ENCODE measurements around the gene UNC13B. TPM values are rescaled to one million over a fixed set of nuclear protein-coding genes. Genes with fewer than 3 reads are reported as not detected.
"Not testable (repeated sequence)": the region's sequence is repeated elsewhere in the genome, so short reads cannot be mapped to it uniquely, and the experiment has no call there.

The UNC13B gene
- total RNA-seq, 1 experiment from 2014 or later, result 17.6 TPM

GRCh38 chr9:35237311-35237710 is 75.5 kb downstream of the UNC13B start:
- Histone ChIP-seq H3K27me3 (ENCODE audit: insufficient read depth, low read length) (no peaks in the 10 kb centered on the region), H3K4me1 (ENCODE audit: control insufficient read depth in 1 of 2, insufficient read depth in 2 of 2, low read length in 2 of 2) (no peaks in the 10 kb centered on the region), H3K36me3 (ENCODE audit: control insufficient read depth in 1 of 2, insufficient read depth in 2 of 2, low read length in 2 of 2) (no peaks in the 10 kb centered on the region), H3K4me3 (replicated peaks in 1 of 2; ENCODE audit: low read depth in 1 of 2, low read length in 2 of 2) (no peak overlapping the region), H3K4me2 (ENCODE audit: low read length) (no peak overlapping the region), H3K79me2 (ENCODE audit: insufficient read depth, low read length) (no peaks in the 10 kb centered on the region), H2AFZ (ENCODE audit: low read depth, low read length, poor library complexity, severe bottlenecking) (no peak overlapping the region), H3K9ac (ENCODE audit: low read length) (no peak overlapping the region), H3K9me2 (ENCODE audit: insufficient read depth) (no peaks in the 10 kb centered on the region), H4K20me1 (ENCODE audit: insufficient read depth) (no peaks in the 10 kb centered on the region), H3K9me3 (ENCODE audit: control insufficient read depth in 1 of 2, insufficient read depth in 1 of 2, low read depth in 1 of 2, low read length in 2 of 2) (no peaks in the 10 kb centered on the region), H3K27ac (ENCODE audit: low read depth, low read length) (no peak overlapping the region)
- DNase-seq (ENCODE audit: low read depth, low spot score), result no peak
- intact Hi-C loops (cut with micrococcal nuclease), result no loop called here
- ChIA-PET POLR2A (no interaction called here), CTCF (no interaction called here), RAD21 (ENCODE audit: low non-redundant PET in 1 of 2, low total read pairs in 2 of 2, uncharacterized antibody in 2 of 2, unreplicated experiment in 2 of 2) (no interaction called here)
- BruUV-seq (replicated peaks), result no TSS peak
- TF ChIP-seq CEBPB (IDR thresholded peaks at IDR 0.05; ENCODE audit: low read depth) (no peak), JUND (IDR thresholded peaks at IDR 0.05) (no peak), CTCF (IDR thresholded peaks at IDR 0.05 in 2 of 3, conservative IDR thresholded peaks at IDR 0.05 in 1 of 3; ENCODE audit: borderline replicate concordance in 1 of 3, insufficient read depth in 1 of 3, low read depth in 2 of 3, low read length in 2 of 3) (no peak), POLR2AphosphoS5 (IDR thresholded peaks at IDR 0.05; ENCODE audit: low read depth, low read length) (no peak), REST (IDR thresholded peaks at IDR 0.05; ENCODE audit: low read depth) (no peak), ZBTB33 (IDR thresholded peaks at IDR 0.05; ENCODE audit: extremely low read depth, insufficient replicate concordance, low read length) (no peak), ZNF274 (IDR thresholded peaks at IDR 0.05; ENCODE audit: low read depth, low read length) (no peak), ATF3 (IDR thresholded peaks at IDR 0.05) (no peak), ZFX (IDR thresholded peaks at IDR 0.05) (no peak), EZH2phosphoT487 (IDR thresholded peaks at IDR 0.05; ENCODE audit: borderline replicate concordance) (no peak), POLR2A (IDR thresholded peaks at IDR 0.05; ENCODE audit: borderline replicate concordance, extremely low read depth, insufficient read depth, insufficient read length) (no peak), EZH2 (IDR thresholded peaks at IDR 0.05) (no peak), EGR1 (IDR thresholded peaks at IDR 0.05; ENCODE audit: low read depth) (no peak)
- TF ChIP-seq, protein P1, sequence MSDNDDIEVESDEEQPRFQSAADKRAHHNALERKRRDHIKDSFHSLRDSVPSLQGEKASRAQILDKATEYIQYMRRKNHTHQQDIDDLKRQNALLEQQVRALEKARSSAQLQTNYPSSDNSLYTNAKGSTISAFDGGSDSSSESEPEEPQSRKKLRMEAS (IDR thresholded peaks at IDR 0.05), result no peak
- ATAC-seq, result no peak

DNA sequence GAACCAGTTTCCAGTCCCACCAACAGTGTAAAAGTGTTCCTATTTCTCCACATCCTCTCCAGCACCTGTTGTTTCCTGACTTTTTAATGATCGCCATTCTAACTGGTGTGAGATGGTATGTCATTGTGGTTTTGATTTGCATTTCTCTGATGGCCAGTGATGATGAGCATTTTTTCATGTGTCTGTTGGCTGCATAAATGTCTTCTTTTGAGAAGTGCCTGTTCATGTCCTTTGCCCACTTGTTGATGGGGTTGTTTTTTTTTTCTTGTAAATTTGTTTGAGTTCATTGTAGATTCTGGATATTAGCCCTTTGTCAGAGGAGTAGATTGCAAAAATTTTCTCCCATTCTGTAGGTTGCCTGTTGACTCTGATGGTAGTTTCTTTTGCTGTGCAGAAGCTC is 84.1 kb downstream of the UNC13B start:
- H3K4me3 ChIP-seq (replicated peaks in 1 of 2; ENCODE audit: low read depth in 1 of 2, low read length in 2 of 2); H3K4me2 ChIP-seq (ENCODE audit: low read length); H3K4me1 ChIP-seq (ENCODE audit: control insufficient read depth in 1 of 2, insufficient read depth in 2 of 2, low read length in 2 of 2); DNase-seq (ENCODE audit: low read depth, low spot score); H3K9me3 ChIP-seq (ENCODE audit: control insufficient read depth in 1 of 2, insufficient read depth in 1 of 2, low read depth in 1 of 2, low read length in 2 of 2); intact Hi-C loops (cut with micrococcal nuclease); H3K9me2 ChIP-seq (ENCODE audit: insufficient read depth); BruUV-seq (replicated peaks); CTCF ChIA-PET; H4K20me1 ChIP-seq (ENCODE audit: insufficient read depth); RAD21 ChIA-PET (ENCODE audit: low non-redundant PET in 1 of 2, low total read pairs in 2 of 2, uncharacterized antibody in 2 of 2, unreplicated experiment in 2 of 2); H2AFZ ChIP-seq (ENCODE audit: low read depth, low read length, poor library complexity, severe bottlenecking); H3K27ac ChIP-seq (ENCODE audit: low read depth, low read length); H3K36me3 ChIP-seq (ENCODE audit: control insufficient read depth in 1 of 2, insufficient read depth in 2 of 2, low read length in 2 of 2); POLR2A ChIA-PET; H3K27me3 ChIP-seq (ENCODE audit: insufficient read depth, low read length); H3K9ac ChIP-seq (ENCODE audit: low read length); H3K79me2 ChIP-seq (ENCODE audit: insufficient read depth, low read length); ATAC-seq: not testable (repeated sequence)
